Epithelial cell of proximal tubule (primary cell): ENCODE measurements around the gene CCDC85C. TPM values are rescaled to one million over a fixed set of nuclear protein-coding genes. Genes with fewer than 3 reads are reported as not detected.

Experiments used
- DNase-seq: peaks from one replicate; pipeline ENCODE4 v3.0.0-alpha.2; 2011; ENCODE audit warnings: low read depth
- H3K4me3 ChIP-seq: 2 replicates; pipeline ENCODE4 v1.5.1; 2011; ENCODE audit warnings: low read depth, mild to moderate bottlenecking, low read length
- CTCF ChIP-seq: conservative IDR thresholded peaks from 2 replicates; pipeline ENCODE4 v1.5.1; 2012; ENCODE audit warnings: low read depth, mild to moderate bottlenecking, low read length
- total RNA-seq: library from RNA; depleted of rRNA; stranded (reverse); fragments of >200 nt; gene quantifications from 2 replicates; pipeline ENCODE4 v1.2.3, GENCODE V29; 2015

CCDC85C gene
- total RNA-seq, 1 donor from 2014 or later: 29.6 TPM

- DNase-seq: no peak
- TF ChIP-seq CTCF: no peak
- peak overlapping the region; percentile 85 for H3K4me3 ChIP-seq
Observed at GRCh38 chr14:99604766-99605298, 825 bp upstream of the CCDC85C start.

GRCh38 chr14:99604278-99604765 is 315 bp upstream of the CCDC85C start:
- DNase-seq: no peak
- TF ChIP-seq CTCF: no peak
- H3K4me3 ChIP-seq: peak overlapping the region; percentile 85

GRCh38 chr14:99602788-99603415 is 1.1 kb downstream of the CCDC85C start:
- peak overlapping the region; percentile 49 for H3K4me3 ChIP-seq
- no peak for DNase-seq
- TF ChIP-seq CTCF: no peak

GRCh38 chr14:99602054-99602787 is 1.8 kb downstream of the CCDC85C start:
- no peak for DNase-seq
- TF ChIP-seq CTCF: no peak
- H3K4me3 ChIP-seq: peak overlapping the region; percentile 49

- no peak for DNase-seq
- H3K4me3 ChIP-seq: peak overlapping the region; percentile 49
- TF ChIP-seq CTCF: no peak
Observed at GRCh38 chr14:99601361-99601831, 2.6 kb downstream of the CCDC85C start.

- H3K4me3 ChIP-seq: no peak overlapping the region
- no peak for DNase-seq
- no peak for TF ChIP-seq CTCF
Observed at GRCh38 chr14:99600232-99600888, 3.6 kb downstream of the CCDC85C start.
